DND-41 (cell line): ENCODE data around the gene PXDC1.

ENCODE experiments used
- EZH2 ChIP-seq: IDR thresholded peaks from 3 replicates; pipeline ENCODE4 v1.6.1; 2012; ENCODE audit warnings: borderline replicate concordance, low read depth, mild to moderate bottlenecking, moderate library complexity, low read length, inconsistent platforms; ENCODE audit not compliant: severe bottlenecking
- TF ChIP-seq, protein P1 (sequence below): IDR thresholded peaks from 2 replicates; pipeline ENCODE4 v1.5.1; 2012; ENCODE audit warnings: borderline replicate concordance, low read length, moderate library complexity, mild to moderate bottlenecking; ENCODE audit not compliant: poor library complexity, severe bottlenecking; ENCODE audit errors: extremely low read depth

DNA sequence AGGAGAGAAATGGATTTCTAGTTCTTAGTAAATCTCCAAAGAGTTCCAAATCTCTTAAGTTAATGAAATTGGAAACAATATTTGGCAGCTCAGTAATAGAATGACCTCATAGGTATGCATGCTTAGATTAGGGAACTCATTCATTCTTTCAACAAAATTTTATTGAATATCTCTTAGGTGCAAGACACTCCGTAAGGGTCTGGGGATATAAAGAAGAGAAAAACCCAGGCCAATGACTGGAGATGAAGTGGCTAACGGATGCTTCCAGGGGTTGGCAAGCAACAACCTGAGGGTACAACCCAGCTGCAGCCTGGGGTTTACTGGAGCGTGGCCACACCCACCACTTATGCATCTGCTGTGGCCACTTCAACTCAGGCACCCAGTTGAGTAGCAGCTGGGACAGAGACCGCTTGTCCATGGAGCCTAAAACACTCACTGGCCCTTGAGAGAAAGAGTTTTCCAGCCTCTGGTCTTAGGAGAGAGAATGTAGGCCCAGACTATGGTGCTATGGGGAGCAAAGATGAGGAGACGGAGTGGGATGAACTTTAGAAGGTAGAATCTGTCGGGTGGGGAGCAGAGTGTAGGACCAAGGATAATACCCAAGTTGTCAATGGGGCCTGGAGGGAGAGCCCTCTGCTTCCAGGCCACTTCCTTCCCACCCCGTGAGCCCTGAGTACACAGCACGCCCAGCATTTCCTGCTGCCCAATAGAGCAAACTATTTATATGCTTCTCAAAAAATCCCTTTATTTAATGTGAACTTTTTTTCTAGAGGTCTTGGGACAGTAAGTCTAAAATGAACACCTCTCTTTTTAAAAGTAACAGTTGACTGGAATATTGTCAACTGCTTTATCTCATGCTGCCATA is 46.8 kb upstream of the PXDC1 start:
- TF ChIP-seq, protein P1, sequence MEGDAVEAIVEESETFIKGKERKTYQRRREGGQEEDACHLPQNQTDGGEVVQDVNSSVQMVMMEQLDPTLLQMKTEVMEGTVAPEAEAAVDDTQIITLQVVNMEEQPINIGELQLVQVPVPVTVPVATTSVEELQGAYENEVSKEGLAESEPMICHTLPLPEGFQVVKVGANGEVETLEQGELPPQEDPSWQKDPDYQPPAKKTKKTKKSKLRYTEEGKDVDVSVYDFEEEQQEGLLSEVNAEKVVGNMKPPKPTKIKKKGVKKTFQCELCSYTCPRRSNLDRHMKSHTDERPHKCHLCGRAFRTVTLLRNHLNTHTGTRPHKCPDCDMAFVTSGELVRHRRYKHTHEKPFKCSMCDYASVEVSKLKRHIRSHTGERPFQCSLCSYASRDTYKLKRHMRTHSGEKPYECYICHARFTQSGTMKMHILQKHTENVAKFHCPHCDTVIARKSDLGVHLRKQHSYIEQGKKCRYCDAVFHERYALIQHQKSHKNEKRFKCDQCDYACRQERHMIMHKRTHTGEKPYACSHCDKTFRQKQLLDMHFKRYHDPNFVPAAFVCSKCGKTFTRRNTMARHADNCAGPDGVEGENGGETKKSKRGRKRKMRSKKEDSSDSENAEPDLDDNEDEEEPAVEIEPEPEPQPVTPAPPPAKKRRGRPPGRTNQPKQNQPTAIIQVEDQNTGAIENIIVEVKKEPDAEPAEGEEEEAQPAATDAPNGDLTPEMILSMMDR, result no peak
- no peak for TF ChIP-seq EZH2
